GM19452 (cell line): ENCODE results near the gene HCN4.

Experiments
- ATAC-seq: cut with Tn5 transposase; IDR thresholded peaks from one replicate; pipeline ENCODE4 v1.9.1; 2021; ENCODE audit not compliant: unreplicated experiment

HCN4 gene

GRCh38 chr15:73380661-73381060, 11.9 kb upstream of the HCN4 start:
- no peak for ATAC-seq

DNA sequence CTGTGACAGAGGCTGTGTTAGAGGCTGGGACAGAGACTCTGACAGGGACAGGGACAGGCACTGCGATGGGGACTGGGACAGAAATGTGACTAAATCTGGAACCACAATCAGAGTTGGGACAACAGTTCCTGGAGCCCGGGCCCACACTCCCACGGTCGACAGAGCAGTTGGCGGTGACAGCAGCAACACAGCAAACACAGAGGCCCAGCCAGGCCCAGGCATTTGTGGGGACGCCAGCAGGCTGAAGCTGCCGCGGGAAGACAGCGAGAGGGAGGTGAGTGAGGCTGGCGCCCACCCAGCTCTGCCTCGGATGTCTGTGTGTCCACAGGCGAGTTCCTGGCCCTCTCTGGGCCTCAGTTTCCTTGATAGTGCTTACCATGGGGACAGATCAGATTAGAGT, 9.3 kb upstream of the HCN4 start:
- no peak for ATAC-seq

DNA sequence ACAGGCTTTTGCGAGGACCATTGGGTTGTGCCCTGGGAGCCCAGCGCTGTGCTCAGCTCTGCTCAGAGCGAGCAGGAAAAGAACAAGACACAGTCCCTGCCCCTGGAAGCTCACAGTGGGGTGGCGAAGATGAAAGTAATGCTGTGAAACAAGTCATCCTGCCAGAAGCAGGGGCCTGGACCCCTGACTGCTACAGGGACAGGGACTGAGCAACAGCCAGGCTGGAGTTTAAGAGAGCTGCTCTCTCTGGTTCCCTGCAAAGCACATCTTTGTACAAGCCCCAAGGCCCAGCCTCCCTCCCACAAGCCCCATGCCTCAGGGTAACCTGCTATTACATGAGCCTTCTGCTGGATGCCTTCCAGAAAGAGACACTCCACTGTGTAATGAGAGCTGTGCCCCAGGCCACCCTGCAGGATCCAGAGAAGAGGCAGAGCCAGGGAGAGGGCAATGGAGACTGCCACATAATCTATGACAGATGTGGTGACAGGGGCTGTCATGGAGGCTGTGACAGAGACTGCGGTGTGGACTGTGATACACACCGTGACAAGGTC, 7.1 kb upstream of the HCN4 start:
- ATAC-seq: no peak

DNA sequence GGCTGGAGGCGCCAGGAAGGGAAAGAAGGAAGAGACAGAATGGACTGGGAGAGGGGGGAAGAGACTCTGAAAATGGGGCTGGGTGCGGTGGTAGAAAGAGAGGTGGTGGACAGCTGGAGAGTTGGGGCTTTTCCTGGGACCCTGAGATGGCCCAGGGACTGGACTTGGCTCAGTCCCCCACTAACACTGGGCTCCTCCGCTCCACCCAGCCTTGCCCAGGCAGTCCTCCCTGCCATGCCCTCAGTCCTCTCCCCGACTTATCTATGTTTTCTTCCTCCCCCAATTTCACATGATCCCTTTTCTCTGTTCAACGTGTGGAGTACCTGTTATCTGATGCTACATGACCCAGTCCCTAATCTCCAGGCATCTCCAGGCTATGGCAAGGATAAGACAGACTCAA, 6.3 kb upstream of the HCN4 start:
- no peak for ATAC-seq

GRCh38 chr15:73374604-73375003, 5.8 kb upstream of the HCN4 start:
- no peak for ATAC-seq

GRCh38 chr15:73373221-73373620, 4.5 kb upstream of the HCN4 start:
- ATAC-seq: no peak

DNA sequence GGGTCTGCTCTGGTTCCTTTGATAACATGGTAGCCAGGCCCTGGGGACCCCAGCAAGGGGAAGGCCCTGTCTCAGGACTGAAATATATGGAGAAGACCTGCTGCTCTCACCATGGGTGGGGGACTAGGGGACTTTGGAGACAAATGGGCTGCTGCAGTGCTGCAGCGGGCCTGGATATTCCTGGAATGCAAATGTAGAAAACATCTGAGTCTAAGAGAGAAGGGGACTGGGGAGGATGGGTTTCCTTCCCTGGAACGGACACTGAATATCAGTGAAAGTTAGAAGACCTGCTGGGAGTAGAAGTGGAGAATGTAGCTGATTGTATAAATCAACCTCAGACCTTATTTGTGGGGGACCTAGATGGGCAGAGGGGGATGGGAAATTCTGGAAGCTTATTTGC, 3.1 kb upstream of the HCN4 start:
- no peak for ATAC-seq

GRCh38 chr15:73370151-73370550, 1.4 kb upstream of the HCN4 start:
- no peak for ATAC-seq

GRCh38 chr15:73369154-73369694, 466 bp upstream of the HCN4 start:
- no peak for ATAC-seq

GRCh38 chr15:73367624-73368300, 996 bp downstream of the HCN4 start:
- no peak for ATAC-seq

GRCh38 chr15:73366766-73367623, 1.8 kb downstream of the HCN4 start:
- no peak for ATAC-seq

DNA sequence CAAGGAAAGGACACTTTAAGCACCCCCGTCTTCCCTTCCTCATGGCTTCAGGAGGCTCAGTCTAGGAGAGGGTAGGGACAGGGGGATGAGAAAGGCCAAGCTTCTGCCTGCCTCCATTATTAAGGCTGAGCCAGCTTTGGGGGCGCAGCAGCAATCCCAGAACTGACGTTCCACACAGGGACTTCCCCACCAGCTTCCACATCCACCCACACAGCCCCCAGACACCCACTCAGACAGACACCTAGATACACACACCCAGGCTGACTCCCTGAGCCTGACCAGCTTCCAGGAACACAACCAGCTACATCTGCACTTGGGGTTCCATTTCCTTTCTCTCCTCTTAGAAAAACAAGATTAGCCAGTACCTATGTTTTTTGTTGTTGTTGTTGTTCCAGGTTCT, 4.7 kb downstream of the HCN4 start:
- ATAC-seq: no peak

DNA sequence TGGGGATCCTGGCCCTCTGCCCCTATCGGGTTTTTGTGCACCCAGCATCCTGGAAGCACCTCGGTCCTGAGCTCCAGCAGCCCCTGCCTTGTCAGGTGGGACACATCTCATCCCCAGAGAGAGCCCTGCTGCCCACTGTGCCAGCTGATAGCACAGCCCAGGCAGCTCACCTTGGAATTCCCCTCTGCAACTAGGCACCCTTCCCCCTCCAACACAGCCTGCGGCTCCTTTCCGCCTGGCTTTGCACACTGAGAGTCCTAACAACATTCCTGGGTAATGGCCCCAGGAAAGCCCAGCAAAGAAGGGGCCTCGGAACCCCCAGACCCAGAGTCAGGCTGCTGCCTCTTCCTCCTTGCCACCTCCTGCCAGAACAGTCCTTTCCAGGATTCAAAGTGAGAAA, 5.9 kb downstream of the HCN4 start:
- ATAC-seq: no peak

DNA sequence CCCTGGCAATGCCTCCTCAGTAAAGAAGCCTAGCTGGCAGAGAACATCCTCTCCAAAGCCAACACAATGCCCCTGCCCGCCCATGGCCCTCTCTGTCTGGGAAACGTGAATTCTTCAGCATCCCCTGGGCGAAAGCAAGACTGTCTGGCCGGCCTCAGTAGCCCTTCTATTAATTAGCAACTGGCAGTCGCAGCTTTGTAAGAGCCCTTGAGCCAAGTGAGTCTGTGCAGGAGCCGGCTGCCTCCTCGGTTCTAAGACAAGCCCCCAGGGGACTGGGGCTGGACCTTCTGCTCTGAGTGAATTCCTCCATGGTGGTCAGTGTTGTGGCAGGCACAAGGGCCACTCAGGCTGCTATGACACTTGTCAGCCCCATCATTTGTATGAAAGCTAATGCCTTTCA, 7.4 kb downstream of the HCN4 start:
- no peak for ATAC-seq

DNA sequence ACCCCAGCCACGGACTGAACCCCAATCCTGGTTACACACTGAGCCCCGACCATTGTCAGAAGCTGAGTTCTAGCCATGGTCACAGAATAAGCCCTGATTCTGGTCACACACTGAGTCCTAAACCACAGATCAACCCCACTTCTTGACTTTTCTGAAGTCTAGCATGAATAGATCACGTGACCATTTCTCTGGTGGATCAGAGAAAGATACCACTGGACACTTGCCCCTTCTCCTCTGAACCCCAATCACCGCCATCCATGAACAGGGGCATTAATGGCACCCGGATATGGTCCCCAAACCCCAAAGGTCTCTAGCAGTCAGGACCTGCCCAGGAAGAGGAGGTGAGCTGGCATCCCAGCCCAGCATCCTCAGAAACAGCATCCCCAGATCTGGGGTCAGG, 9.1 kb downstream of the HCN4 start:
- ATAC-seq: no peak

- no peak for ATAC-seq
These were observed 10.6 kb downstream of the HCN4 start for GRCh38 chr15:73357999-73358665.

DNA sequence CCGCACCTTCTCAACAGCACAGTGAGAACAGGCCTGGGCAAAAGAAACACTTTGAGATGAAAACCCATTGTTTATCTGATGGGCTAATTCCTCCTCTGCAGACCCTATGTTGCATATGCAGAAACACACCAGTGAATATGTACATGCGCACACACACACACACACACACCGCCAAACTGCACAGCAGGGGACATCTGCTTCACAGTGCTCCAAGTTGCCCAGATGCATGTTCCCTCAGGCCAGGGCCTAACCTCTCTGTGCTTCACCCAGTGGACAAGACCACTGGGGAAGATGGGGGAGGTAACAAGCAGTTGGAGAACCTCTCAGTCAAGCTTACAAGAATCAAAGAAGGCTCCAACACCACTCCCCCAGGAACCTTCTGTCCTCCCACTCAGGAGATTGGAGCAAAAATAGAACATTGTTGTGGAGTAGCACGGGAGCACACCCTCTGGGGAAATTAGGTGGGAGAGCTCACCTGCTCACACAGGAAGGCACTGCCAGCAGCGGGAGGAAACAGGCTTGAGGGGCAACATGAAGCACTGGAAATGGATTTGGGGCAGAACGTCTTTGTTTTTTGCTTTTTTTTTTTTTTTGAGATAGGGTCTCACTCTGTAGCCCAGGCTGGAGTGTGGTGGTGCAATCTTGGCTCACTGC, 13.0 kb downstream of the HCN4 start:
- ATAC-seq: no peak

- no peak for ATAC-seq
These were observed 14.5 kb downstream of the HCN4 start for GRCh38 chr15:73354241-73354640.

- no peak for ATAC-seq
These were observed 15.0 kb downstream of the HCN4 start for GRCh38 chr15:73353734-73354133.

DNA sequence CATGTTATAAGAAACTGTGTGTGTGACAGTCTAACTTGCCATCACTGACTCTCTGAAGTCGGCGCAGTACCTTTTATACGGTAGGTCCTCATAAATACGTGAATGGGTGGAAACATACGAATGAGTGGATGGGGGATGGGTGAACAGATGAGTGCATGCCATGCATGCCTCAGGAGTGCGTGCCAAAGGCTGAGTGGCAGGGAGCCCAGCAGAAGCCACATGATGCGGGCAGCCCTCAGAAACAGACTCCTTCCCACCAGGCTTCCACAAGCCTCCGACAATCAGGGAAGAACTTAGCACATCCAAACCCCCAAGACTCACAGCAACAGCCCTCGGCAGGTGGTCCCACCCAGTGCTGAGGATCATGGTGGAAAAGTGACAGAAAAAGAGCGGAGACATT, 16.7 kb downstream of the HCN4 start:
- no peak for ATAC-seq

GRCh38 chr15:73349191-73349590, 19.6 kb downstream of the HCN4 start:
- no peak for ATAC-seq
